Erythroblast (primary cell): ENCODE data around the gene SACS.

Experiments used
- GATA1 ChIP-seq: IDR thresholded peaks from 2 replicates; pipeline ENCODE4 v1.6.1; 2011; ENCODE audit warnings: low read depth, mild to moderate bottlenecking, control low read depth, low read length, moderate library complexity
- POLR2A ChIP-seq: IDR thresholded peaks from 2 replicates; pipeline ENCODE4 v1.6.1; 2011; ENCODE audit warnings: mild to moderate bottlenecking, low read length

DNA sequence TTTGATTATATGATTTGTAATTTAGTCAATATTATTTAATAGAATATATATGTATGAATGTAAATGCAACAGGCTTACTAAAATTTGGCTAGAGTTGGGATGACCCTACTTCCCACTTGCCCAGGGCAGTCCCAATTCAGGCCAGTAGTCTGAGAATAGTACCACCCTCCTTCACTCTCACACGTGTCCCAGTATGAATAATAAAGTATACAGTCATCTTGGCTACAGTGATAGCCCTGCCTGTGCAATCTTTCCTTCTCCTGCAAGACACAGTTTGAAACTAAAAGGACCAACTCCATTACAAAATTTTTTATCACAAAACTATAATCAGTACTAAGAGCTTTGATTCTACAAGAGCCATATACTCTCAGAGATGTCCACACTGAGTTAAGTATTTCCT, 76.2 kb downstream of the SACS start:
- no peak for TF ChIP-seq POLR2A
- no peak for TF ChIP-seq GATA1
